A673 (cell line): ENCODE results near the gene SFRP2. TPM values are rescaled to one million over a fixed set of nuclear protein-coding genes. Genes with fewer than 3 reads are reported as not detected.

Source experiments
- BruUV-seq: library from RNA; stranded (reverse); fragments of 400-500 nt; replicated peaks from 2 replicates; lab custom pipeline; 2021; lab: Mats Ljungman, UMichigan
- CTCF ChIA-PET: fragments of 300-600 bp; sonication (Branson Sonifier 250); formaldehyde crosslinking; loops from one replicate; lab custom pipeline; 2022; ENCODE audit warnings: antibody characterized with exemption; lab: Charles Lee
- POLR2A ChIA-PET: fragments of 300-600 bp; sonication (Branson Sonifier 250); formaldehyde crosslinking; loops from one replicate; lab custom pipeline; 2022; ENCODE audit warnings: antibody characterized with exemption; ENCODE audit not compliant: low non-redundant PET; lab: Charles Lee
- DNase-seq: peaks from one replicate; pipeline ENCODE4 v3.0.0-alpha.2; 2015; ENCODE audit warnings: low spot score
- H3K27ac ChIP-seq: fragments of 200-600 bp; sonication (generic); 2 replicates; pipeline ENCODE4 v1.5.1; 2016; ENCODE audit warnings: mixed run types, low read depth, mild to moderate bottlenecking, mixed read lengths, antibody characterized with exemption, low read length; ENCODE audit not compliant: poor library complexity, severe bottlenecking
- H3K27me3 ChIP-seq: fragments of 200-600 bp; sonication (generic); replicated peaks from 2 replicates; pipeline ENCODE4 v1.6.1; 2017; ENCODE audit warnings: mixed run types, low read depth, mild to moderate bottlenecking, mixed read lengths, antibody characterized with exemption, low read length; ENCODE audit not compliant: insufficient read depth, poor library complexity
- H3K36me3 ChIP-seq: fragments of 200-600 bp; sonication (generic); 2 replicates; pipeline ENCODE4 v1.6.1; 2016; ENCODE audit warnings: mixed run types, mild to moderate bottlenecking, mixed read lengths, antibody characterized with exemption, low read length; ENCODE audit not compliant: insufficient read depth, poor library complexity, severe bottlenecking
- H3K4me1 ChIP-seq: fragments of 200-600 bp; sonication (generic); 2 replicates; pipeline ENCODE4 v1.6.1; 2017; ENCODE audit warnings: mixed run types, mild to moderate bottlenecking, mixed read lengths, antibody characterized with exemption, low read length; ENCODE audit not compliant: insufficient read depth, poor library complexity, severe bottlenecking
- H3K4me3 ChIP-seq: fragments of 200-600 bp; sonication (generic); 2 replicates; pipeline ENCODE4 v1.5.1; 2016; ENCODE audit warnings: low read depth, mixed run types, mild to moderate bottlenecking, mixed read lengths, low read length; ENCODE audit not compliant: poor library complexity, severe bottlenecking
- H3K9me3 ChIP-seq: fragments of 200-600 bp; sonication (generic); 2 replicates; pipeline ENCODE4 v1.6.1; 2016; ENCODE audit warnings: mixed run types, low read depth, mild to moderate bottlenecking, mixed read lengths, antibody characterized with exemption, low read length; ENCODE audit not compliant: poor library complexity, severe bottlenecking
- EZH2 ChIP-seq: fragments of 200-600 bp; sonication (generic); IDR thresholded peaks from 2 replicates; pipeline ENCODE4 v1.6.1; 2017; ENCODE audit warnings: borderline replicate concordance, low read depth, mild to moderate bottlenecking, mixed read lengths, antibody characterized with exemption, low read length; ENCODE audit not compliant: poor library complexity, severe bottlenecking
- intact Hi-C: fragments of 100-400 bp; cut with micrococcal nuclease; formaldehyde crosslinking; loops from one replicate; pipeline ENCODE4 v1.10.0; 2022; ENCODE audit not compliant: unreplicated experiment
- total RNA-seq: library from RNA; stranded (reverse); gene quantifications from 2 replicates; pipeline ENCODE4 v1.2.3, GENCODE V29; 2021
- TF ChIP-seq, protein P1 (sequence below): fragments of 300-800, 200-600 bp; sonication (generic); conservative IDR thresholded peaks from 2 replicates; pipeline ENCODE4 v1.5.1; 2017; ENCODE audit warnings: low read depth, mild to moderate bottlenecking, antibody characterized with exemption, low read length, moderate library complexity, mixed read lengths

The SFRP2 gene
- total RNA-seq, 1 experiment from 2014 or later = 1.4 TPM

DNA sequence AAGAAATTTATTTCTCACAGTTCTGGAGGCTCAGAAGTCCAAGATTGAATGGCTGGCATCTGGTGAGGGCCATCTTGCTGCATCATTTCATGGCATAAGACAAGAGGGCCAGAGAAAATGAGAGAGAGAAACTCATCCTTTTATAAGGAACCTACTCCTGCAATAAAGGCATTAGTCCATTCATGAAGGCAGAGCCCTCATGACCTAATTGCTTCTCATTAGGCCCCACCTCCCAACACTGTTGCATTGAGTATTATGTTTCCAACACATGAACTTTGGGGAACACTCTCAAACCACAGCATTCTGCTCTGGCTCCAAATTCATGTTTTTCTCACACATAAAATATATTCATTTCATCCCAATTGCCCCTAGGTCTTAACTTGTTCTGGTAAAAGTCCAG lies 43.2 kb downstream of the SFRP2 start:
- DNase-seq = no peak
- CTCF ChIA-PET = no interaction called here
- Histone ChIP-seq H3K27ac (no peak overlapping the region), H3K4me3 (no peak overlapping the region), H3K4me1 (no peaks in the 10 kb centered on the region), H3K36me3 (no peaks in the 10 kb centered on the region), H3K27me3 (no peaks in the 10 kb centered on the region), H3K9me3 (peaks cover 5% of the 10 kb centered on the region)
- no TSS peak for BruUV-seq
- TF ChIP-seq, protein P1, sequence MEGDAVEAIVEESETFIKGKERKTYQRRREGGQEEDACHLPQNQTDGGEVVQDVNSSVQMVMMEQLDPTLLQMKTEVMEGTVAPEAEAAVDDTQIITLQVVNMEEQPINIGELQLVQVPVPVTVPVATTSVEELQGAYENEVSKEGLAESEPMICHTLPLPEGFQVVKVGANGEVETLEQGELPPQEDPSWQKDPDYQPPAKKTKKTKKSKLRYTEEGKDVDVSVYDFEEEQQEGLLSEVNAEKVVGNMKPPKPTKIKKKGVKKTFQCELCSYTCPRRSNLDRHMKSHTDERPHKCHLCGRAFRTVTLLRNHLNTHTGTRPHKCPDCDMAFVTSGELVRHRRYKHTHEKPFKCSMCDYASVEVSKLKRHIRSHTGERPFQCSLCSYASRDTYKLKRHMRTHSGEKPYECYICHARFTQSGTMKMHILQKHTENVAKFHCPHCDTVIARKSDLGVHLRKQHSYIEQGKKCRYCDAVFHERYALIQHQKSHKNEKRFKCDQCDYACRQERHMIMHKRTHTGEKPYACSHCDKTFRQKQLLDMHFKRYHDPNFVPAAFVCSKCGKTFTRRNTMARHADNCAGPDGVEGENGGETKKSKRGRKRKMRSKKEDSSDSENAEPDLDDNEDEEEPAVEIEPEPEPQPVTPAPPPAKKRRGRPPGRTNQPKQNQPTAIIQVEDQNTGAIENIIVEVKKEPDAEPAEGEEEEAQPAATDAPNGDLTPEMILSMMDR = no peak
- no peak for TF ChIP-seq EZH2
- POLR2A ChIA-PET = no interaction called here
- intact Hi-C loops = no loop called here

DNA sequence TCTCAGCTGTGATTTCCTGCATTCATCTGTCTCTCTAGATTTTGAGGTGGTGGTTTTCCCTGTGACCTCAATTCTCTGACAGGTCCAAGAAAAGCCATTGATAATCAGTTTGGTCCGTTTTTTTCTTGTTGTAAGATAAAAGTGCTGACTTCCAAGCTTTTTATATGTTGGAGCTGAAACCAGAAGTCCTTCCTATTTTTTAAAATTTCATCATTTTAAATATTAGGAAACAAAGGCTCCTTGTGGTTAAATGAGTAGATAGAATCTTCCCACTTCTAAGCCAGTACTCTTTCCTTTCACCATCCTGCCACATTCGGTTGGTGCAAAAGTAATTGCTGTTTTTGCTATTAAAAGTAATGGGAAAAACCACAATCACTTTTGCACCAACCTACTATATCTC lies 47.3 kb downstream of the SFRP2 start:
- no peaks in the 10 kb centered on the region for H3K4me1 ChIP-seq
- no peak for DNase-seq
- CTCF ChIA-PET = no interaction called here
- peaks cover 9% of the 10 kb centered on the region for H3K9me3 ChIP-seq
- intact Hi-C loops = no loop called here
- no TSS peak for BruUV-seq
- TF ChIP-seq EZH2 = no peak
- TF ChIP-seq, protein P1 = no peak
- no peaks in the 10 kb centered on the region for H3K36me3 ChIP-seq
- no peaks in the 10 kb centered on the region for H3K27me3 ChIP-seq
- POLR2A ChIA-PET = no interaction called here
- no peak overlapping the region for H3K27ac ChIP-seq
- H3K4me3 ChIP-seq = no peak overlapping the region

DNA sequence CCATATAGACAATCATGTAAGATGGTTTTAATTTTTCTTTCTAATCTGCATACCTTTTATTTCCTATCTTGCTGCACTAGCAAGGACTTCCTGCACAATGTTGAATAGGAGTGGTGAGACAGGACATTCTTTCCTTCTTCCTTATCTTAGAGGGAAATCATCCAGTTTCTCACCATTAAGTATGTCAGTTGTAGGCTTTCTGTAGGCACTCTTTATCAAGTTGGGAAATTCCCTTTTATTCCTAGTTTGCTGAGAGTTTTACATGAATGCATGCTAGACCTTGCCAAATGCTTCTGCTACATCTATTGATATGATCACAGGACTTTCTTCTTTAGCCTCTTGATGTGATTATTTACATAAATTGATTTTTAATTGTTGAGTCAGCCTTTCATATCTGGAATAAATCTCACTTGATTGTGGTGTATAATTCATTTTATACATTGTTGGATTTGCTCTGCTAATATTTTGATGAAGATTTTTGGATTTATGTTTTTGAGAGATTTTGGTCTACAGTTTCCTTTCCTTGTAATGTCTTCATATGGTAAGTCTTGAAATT lies 52.9 kb downstream of the SFRP2 start:
- no peaks in the 10 kb centered on the region for H3K27me3 ChIP-seq
- no peak overlapping the region for H3K4me3 ChIP-seq
- H3K9me3 ChIP-seq = peaks cover 7% of the 10 kb centered on the region
- CTCF ChIA-PET = no interaction called here
- DNase-seq = no peak
- peaks cover 34% of the 10 kb centered on the region for H3K4me1 ChIP-seq
- no TSS peak for BruUV-seq
- no peaks in the 10 kb centered on the region for H3K36me3 ChIP-seq
- intact Hi-C loops = no loop called here
- no peak overlapping the region for H3K27ac ChIP-seq
- TF ChIP-seq EZH2 = no peak
- TF ChIP-seq, protein P1 = no peak
- POLR2A ChIA-PET = no interaction called here
